GM19099 (cell line): Measurements from ENCODE around the gene ADAMTS3.

Experiments used
- POLR2A ChIP-seq: IDR thresholded peaks from 3 replicates; pipeline ENCODE4 v1.6.1; 2011; ENCODE audit warnings: low read depth; ENCODE audit not compliant: insufficient read length; ENCODE audit errors: extremely low read depth

ADAMTS3 gene

DNA sequence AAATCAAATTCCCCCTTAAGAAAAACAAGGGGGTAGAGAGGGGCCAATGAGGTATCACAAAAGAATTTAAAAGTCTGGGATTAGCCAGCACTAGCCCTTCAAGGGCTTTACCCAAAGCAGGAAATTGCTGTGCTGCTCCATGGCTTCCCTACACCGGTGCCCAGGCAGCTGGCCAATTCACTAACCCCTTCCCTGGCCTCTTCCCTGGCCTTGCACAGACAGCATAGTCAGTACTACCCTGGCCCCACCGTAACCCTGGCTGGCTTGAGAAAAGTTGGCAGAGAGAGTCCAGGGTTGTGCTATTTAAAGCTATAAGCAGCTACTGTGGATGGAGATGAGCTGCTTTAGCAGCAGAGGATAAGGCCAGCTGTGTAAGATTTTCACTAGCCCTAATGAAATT, 43.1 kb downstream of the ADAMTS3 start:
- TF ChIP-seq POLR2A, result no peak

DNA sequence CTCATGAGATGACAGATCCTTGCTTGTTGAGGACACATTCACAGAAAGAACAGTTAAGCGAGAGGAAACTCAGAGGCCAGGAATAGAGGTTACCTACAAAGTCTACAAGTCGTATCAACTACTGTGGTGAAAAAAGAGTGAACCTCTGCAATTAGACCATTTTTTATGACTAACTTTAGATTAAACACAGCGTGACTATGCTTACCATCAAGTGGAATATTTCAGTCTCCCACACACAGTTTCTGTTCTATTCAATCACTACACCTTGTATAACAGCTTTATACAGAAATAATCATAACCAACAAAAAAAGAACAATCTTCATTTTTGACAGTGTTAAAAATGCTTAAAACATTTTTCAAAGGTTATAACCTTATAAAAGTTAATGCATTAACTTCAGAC, 46.6 kb downstream of the ADAMTS3 start:
- TF ChIP-seq POLR2A, result no peak

DNA sequence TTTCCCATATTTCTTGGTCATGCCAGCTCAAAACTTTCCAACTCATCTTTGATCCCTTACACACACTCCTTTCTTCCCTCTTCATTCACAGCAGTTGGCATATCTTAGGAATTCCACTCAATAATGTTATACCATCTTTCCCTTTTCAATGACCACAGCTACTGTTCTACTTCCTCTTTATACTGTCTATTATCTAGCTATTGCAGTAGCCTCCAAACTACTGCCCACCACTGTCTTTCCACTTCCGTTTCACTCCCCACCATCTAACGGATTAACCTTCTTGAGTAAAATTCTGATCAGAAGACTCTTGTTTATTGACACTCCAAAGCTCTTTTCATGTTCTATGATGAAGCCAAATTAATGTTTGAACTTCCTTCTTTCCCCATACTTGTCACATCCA, 55.8 kb downstream of the ADAMTS3 start:
- no peak for TF ChIP-seq POLR2A

DNA sequence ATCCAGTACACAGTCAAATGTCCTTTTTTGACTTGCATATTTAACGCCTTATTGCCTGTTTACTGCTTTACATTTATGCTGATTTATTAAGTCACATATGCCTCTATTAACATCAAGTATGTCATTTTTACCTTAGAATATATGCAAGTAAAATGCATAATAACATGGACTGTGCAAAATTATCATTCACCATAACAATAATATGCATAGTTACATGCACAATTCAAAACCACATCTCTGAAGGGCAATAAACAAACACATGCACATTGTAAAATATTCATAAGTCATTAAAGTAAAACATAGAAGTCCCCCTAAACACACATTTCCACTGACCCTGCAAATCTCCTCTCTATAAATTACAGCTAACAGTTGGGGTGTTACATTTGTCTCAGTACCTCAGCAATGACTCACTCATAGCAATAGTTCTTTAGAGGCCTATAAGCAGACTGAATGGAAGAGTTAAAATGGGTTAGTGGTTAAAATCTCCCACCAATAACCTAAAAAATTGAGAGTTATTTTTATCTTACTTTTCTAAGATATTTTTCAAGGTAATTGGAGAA, 61.1 kb downstream of the ADAMTS3 start:
- no peak for TF ChIP-seq POLR2A

DNA sequence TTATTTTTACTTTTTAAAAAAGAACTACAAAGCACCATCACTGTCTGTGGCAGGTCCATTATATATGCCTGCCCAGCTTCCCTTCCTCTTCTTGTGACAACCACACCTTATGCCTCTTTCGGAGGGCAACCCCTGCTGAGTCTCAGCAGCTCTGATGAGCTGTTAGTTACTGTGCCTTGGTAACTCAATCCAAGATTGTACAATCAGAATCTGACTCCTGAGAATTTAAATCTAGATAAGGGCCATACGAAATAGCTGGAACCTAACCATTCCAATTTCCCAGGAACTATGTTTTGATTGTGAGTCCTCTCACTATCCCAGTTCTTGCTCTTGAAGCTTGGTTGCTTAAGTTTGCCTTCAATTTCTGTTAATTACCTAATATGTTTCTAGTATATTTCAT, 61.9 kb downstream of the ADAMTS3 start:
- no peak for TF ChIP-seq POLR2A

DNA sequence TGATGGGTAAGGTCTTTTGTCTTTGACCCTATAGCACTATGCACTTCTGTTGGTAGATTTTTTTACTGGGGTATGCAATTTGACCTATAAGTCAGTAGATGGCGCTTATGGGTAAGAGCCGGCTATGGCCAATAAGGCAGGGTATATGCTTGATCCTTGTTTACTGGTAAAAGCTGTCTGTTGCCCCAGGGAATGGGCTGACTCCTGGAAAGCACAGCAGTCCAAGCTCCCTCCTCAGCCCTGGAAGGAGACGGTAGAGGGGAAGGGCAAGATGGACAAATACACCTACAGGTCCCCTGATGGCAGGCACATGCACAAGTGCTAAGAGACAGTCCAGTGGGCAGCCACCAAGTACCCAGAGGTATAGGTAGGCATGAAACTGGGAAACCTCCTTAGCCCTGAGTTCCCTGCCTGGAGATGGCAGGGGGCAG, 63.7 kb downstream of the ADAMTS3 start:
- TF ChIP-seq POLR2A, result no peak

DNA sequence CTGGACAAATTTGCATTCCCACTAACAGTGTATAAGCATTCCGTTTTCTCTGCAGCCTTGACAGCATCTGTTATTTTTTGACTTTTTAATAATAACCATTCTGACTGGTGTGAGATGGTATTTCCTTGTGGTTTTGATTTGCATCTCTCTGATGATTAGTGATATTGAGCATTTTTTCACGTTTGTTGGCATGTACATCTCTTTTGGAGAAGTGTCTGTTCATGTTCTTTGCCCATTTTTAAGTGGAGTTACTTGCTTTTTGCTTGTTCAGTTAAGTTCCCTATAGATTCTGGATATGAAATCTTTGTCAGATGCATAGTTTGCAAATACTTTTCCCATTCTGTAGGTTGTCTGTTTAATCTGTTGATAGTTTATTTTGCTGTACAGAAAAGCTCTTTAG, 68.8 kb downstream of the ADAMTS3 start:
- TF ChIP-seq POLR2A, result no peak

DNA sequence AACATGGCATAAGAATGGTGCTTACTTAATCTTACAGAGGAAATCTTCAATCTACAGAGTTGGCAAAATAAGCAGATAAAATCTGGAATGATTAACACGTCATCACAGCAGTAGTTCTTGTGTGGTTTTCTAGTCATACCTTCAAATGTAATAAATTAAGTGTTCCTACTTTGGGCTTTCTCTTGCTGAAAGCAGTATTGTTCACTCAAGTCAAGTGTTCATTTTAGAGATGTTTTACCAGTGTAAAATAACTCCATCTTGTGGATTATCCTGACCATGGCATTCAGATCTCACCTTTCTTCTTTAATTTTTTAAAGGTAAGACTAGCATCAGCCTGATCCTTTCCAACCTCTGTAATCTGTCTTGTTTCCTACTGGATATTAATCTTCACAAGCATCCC, 72.9 kb downstream of the ADAMTS3 start:
- TF ChIP-seq POLR2A, result no peak

DNA sequence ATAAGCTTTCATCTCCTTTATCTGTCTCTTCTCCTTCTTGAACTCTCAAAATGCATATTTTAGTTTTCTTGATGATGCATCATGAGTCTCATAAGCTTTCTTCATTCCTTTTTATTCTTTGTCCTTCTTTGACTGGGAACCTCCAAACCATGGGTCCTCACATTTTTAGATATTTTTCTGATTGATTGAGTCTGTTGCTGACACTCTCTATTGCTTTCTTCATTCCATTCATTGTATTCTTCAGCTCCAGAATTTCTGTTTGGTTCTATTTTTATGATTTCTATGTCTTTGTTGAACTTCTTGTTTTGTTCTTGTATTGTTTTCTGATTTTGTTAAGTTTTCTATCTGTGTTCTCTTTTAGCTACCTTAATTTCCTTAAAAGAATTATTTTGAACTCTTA, 74.9 kb downstream of the ADAMTS3 start:
- no peak for TF ChIP-seq POLR2A

DNA sequence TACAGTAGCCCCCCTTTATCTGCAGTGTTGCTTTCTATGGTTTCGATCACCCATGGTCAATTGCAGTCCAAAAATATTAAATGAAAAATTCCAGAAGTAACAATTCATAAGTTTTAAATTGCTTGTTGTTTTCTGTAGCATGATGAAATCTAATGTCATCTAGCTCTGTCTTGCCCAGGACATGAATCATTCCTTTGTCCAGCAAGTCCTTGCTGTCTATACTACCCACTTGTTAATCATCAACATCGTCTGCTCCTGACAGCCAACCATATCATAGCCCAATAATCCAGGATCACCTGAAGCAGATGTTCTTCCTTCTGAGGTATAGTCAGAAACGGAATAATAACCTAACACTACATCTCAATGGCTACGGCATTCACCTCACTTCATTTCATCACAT, 79.8 kb downstream of the ADAMTS3 start:
- no peak for TF ChIP-seq POLR2A

DNA sequence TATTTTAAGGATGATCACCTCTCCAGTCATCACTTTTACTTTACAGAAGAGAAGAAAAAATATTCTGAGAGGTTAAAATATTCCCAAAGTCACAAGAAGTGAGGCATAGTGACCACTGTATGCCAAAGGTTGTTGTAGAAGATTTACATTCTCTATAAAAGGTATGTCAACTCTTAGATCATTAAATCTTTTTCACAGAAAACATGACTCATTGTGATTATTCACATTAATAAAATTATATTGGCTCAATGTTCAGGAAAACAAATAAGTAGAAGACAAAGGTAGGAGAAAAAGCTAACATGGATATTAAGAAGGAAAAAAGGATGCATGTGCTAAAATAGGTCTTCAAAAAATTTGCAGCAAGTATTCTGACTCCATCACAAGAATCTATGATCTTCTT, 82.0 kb downstream of the ADAMTS3 start:
- TF ChIP-seq POLR2A, result no peak

DNA sequence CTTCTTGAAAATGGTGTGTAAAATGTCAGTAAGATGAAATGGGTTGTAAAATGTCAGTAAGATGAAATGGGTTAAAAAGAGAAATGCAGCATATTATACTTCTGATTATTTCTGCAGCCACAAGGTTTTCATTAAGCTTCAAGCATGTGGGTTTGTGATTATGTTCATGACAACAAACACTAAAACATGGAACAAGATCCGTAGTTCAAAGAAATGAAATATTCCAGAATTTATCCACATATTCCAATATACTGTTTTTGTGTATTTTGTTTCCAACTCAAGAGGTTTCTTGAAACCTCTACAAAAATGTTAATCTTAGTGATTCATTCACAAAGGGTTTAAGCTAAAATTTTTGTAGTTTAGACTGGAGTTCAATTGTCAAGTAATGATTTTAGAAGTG, 84.0 kb downstream of the ADAMTS3 start:
- TF ChIP-seq POLR2A, result no peak

DNA sequence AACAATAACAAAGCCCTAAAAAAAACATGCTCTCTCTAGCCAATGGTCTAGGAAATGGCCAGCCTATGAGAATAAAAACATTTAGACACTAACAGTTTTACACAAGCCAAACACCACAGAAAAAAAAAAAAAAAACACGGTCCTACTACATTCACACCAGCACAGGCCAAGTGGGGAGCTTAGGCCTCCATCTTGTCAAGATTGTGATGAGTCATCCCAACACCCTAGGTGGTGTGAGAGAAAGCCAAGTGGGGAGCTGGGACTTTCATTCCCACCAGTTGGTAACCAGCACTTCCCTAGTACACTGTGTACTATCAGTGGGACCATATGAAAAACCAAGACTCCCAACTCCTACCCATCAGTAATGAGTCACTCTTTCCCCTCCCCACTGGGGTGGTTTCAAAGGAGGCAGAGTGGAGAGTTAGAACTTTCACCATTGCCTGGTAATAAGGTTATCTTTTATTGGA, 95.6 kb downstream of the ADAMTS3 start:
- no peak for TF ChIP-seq POLR2A

DNA sequence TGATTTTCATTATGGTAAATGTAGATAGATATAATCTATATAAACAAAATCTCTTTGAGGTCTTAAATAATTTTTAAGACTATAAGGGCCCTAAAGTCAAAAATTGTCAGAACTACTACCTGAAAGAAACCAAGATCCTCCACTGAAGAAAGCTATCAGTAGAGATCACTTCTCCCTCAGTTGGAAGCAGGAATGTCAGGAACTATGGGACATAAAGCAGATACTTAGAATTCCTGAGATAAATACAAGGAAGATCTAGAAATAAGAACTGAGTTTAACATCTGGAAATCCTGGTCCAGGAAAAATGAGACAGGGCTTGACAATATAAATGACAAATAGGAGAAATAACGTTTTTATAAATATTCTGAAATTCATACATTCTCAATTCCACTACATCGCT, 97.2 kb downstream of the ADAMTS3 start:
- no peak for TF ChIP-seq POLR2A

DNA sequence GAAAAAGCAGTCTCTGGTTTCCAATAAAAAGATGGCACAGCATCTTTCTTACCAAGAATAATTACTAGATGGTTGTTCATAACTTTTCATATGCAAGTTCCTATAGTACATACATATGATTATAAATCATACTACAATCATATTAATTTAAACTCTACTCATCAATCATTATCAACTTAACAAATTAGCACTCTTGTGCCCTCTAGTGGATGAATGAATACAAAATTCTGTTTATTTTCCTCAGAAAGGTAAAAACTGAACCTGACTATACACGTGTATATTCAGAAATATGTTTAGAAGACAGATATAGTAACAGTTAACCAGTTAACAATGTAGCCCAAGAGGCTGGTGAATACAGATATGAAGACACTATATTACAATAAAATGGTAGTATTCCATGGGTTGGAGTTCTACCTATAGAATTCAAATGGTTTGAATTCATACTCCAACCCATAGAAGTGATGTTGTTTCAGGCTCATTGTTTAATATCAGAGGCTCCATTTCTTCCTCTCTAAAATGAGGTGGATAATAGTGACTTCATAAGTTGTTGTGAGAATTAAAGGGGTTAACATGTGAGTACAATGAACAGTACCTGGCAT, 100.0 kb downstream of the ADAMTS3 start:
- no peak for TF ChIP-seq POLR2A

DNA sequence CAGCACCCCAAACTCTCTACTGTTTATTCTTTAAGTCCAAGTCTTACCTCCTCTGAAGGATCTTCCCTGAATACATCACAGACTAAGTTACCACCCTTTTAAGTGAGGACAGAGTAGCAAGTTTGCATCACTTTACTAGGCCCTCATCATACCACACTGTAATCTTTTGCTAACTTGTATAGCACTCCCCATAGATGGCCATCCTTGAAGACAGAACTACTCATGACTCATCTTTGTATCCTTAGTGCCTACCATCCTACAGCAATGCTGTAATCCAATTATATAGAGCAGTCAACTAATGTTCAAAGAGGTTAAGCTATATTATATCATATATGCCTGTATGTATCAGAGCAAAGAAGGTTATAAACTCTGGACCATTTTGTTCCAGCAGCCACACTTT, 101.4 kb downstream of the ADAMTS3 start:
- no peak for TF ChIP-seq POLR2A

DNA sequence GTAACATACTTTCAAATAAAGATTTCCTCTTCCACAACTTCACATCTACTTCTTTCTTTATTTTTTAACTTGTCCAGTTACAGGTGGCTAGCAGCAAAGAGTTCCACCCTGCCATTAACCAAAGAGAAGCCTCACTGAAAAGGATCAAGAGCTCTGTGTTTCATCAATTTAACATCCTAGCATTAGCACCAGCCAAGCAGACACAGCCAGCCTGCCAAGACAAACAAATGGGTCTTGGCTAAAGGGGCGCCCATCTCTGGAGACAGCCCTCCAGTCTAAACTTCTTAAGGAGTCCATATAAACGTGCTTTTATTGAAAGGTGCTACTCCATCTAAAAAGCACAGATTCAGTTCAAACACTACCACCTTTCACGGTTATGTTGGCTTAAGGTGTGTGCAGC, 105.3 kb downstream of the ADAMTS3 start:
- TF ChIP-seq POLR2A, result no peak
